HT-29 (cell line): ENCODE measurements around the gene P2RX4. TPM values are rescaled to one million over a fixed set of nuclear protein-coding genes. Genes with fewer than 3 reads are reported as not detected.
"Not testable (repeated sequence)": the region's sequence is repeated elsewhere in the genome, so short reads cannot be mapped to it uniquely, and the experiment has no call there.

Experiments used
- DNase-seq: peaks from one replicate; pipeline ENCODE4 v3.0.0-alpha.2; 2015; ENCODE audit warnings: low spot score
- total RNA-seq: library from RNA; depleted of rRNA; stranded (reverse); fragments of >200 nt; shearing (Covaris generic); gene quantifications from 2 replicates; pipeline ENCODE4 v1.2.3, GENCODE V29; 2014

P2RX4 gene
- total RNA-seq, 1 experiment from 2014 or later, result 11.2 TPM

DNA sequence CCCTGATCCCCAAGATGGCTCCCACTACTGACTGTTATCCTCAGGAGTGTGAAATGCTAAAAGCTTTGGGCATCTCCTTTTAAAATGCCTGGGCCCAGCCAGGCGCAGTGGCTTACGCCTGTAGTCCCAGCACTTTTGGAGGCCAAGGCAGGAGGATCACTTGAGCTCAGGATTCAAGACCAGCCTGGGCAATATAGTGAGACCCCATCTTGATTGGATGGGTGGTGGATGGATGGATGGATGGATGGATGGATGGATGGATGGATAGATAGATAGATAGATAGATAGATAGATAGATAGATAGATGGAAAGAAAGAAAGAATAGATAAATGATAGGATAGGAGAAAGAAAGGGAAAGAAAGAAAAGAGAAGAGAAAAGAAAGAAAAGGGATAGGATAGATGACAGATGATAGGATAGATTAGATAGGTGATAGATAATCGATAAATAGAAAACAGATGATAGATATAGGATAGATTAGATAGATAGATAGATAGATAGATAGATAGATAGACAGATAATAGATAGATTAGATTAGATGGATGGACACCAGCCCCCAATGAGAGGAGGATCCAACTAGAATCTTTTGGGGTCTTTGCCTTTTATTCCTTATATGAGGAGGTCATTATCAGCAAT lies 9.5 kb downstream of the P2RX4 start:
- no peak for DNase-seq

DNA sequence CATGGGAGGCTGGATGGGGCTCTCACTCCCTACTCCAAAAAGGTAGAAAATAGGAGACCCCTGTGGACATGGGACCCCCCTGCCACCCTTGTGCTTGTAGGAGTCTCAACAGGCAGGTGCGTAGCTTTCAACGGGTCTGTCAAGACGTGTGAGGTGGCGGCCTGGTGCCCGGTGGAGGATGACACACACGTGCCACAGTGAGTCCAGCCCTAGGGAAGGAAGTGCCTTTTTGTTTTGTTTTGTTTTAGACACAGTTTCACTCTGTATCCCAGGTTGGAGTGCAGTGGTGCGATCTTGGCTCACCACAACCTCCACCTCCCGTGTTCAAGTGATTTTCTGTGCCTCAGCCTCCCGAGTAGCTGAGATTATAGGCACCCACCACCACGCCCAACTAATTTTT lies 12.9 kb downstream of the P2RX4 start:
- no peak for DNase-seq

DNA sequence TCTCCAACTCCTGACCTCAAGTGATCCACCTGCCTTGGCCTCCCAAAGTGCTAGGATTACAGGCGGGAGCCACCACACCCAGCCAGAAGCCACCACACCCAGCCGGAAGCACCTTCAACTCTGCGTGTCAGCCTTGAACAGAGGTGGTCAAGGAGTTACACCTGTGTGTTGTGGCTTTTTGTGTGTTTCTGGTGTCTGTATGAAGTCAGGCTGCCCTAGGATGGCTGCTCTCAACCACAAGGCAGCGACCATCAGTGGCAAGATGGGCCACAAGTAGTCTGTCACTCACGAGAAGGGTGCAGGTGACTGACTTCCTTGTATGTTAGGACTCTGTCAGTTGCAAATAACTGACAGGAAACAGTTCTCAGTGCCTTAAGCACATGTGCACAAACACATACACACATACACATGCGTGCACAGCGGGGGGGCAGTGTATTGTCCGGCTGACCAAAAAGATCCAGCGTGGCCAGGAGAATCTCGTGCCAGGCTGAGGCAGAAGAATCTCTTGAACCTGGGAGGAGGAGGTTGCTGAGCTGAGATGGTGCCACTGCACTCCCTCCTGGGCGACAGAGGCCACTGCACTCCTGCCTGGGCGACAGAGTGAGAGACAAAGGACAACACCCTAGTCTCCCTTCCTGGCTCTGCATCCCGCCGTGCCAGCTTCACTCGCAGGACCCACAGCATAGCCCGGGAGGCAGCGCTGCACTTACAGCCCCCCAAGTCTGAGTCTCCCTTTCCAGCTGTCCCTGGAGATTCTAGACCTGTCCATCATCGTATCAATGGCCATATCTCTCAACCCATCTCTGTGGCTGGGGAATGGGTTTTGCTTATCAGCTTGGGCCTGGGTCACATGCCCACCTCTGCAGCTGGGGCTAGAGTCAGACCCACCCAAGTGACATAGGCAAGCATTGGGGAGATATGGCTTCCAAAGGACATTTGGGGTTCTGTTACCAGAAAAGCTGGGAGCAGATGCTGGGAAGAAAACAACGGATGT lies 13.7 kb downstream of the P2RX4 start:
- peak; percentile 54 for DNase-seq

- DNase-seq, result no peak
These were observed 14.7 kb downstream of the P2RX4 start for GRCh38 chr12:121224591-121224990.

DNA sequence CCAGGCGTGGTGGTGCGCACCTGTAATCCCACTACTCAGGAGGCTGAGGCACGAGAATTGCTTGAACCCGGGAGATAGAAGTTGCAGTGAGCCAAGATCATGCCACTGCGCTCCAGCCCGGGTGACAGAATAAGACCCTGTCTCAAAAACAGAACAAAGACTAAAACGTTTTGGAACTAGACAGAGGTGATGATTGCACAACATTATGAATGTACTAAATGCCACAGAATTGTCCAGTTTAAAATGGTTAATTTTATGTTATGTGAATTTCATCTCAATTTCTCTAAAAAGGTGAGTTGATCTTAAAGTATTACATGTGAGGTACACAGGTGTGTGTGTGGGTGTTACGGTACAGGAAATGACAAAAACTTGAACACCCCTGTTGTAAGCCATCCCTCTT lies 16.5 kb downstream of the P2RX4 start:
- no peak for DNase-seq

GRCh38 chr12:121226871-121227270 lies 16.9 kb downstream of the P2RX4 start:
- DNase-seq, result not testable (repeated sequence)

DNA sequence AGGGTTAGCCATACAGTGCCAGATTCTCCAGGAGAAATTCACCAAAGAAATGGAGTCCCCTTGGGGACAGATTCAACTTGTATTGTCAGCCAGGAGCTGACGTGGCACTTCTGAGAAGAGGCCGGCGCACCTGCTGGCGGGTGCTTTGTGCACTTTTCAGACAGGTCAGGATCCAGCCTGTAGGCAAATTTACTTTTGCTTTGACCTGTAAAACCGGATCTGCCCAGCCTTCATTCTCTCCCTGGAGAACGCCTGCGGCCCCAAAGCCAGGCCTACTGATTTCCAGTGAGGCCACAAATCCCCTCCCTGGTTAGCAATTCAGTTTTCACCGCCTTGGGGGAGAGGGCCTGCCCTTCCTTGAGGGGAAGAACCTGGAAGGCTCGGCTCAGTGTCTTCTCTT lies 17.4 kb downstream of the P2RX4 start:
- peak; percentile 86 for DNase-seq

DNA sequence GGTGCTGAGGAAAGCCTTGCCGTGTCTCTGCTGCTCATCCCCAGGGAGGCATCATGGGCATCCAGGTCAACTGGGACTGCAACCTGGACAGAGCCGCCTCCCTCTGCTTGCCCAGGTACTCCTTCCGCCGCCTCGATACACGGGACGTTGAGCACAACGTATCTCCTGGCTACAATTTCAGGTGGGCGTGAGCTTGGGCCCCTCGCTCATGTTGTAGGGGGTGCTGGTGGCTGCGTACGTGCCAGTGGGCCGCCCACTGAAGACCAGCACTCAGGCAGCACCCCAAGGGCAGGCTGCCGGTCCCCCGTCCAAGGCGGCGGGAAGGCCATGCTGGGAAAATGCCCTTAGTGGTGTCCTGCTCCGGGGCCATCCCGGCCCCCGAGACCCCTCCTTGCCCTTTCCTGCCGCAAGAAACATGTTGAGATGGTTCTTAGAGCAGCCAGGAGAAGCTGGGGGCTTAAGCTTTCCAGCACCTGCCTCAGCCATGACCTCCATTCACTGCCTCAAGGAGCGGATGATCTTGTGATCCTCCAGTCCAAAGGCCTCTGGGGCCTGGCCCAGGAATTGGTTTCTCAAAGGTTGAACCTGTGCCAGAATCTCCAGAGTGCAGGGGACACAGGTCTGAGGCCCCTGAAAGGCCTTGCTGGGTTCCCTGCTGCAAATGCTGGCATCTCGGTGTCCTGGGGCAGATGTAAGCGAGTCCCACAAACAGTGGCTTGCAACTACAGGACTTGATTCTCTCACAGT lies 19.2 kb downstream of the P2RX4 start:
- DNase-seq, result no peak

GRCh38 chr12:121229826-121230537 lies 20.1 kb downstream of the P2RX4 start:
- DNase-seq, result peak; percentile 85

DNA sequence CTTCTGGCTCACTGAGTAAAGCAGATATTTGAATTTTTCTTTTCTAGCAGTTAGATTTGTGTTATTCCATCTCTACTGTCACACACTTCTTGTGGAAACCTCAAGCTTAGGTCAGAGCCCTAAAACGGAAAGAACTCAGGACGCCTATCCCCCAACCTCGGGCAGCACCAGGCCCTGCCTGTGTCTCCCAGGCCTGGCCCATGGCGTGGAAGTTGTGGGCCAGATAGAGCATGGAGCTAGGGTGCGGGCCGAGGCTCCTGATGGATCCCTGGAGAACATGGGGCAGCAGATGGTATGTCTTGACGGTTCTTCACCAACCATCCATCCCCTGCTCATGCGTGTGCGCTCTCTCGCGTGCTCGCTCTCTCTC lies 20.6 kb downstream of the P2RX4 start:
- DNase-seq, result no peak

GRCh38 chr12:121232163-121232562 lies 22.2 kb downstream of the P2RX4 start:
- no peak for DNase-seq

- DNase-seq, result no peak
These were observed 23.2 kb downstream of the P2RX4 start for GRCh38 chr12:121232977-121233627.

- no peak for DNase-seq
These were observed 23.7 kb downstream of the P2RX4 start for GRCh38 chr12:121233628-121234020.

DNA sequence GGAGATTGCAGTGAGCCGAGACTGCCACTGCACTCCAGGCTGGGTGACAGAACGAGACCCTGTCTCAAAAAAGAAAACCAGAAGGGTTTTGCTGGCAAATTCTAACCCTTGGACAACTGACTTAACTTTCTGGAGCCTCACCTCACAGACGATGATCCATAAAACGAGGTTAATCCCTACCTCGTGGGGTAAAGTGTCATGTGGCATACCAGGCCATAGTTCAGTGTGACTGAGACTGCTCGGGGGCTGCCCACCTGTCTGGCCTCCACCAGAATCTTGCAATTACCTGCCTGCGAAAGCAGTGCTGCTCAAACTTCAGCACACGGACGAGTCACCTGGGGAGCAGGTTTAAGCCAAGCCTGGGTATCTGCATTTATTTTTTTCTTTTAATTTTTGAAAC lies 26.8 kb downstream of the P2RX4 start:
- DNase-seq, result no peak

- no peak for DNase-seq
These were observed 27.5 kb downstream of the P2RX4 start for GRCh38 chr12:121237415-121237814.

DNA sequence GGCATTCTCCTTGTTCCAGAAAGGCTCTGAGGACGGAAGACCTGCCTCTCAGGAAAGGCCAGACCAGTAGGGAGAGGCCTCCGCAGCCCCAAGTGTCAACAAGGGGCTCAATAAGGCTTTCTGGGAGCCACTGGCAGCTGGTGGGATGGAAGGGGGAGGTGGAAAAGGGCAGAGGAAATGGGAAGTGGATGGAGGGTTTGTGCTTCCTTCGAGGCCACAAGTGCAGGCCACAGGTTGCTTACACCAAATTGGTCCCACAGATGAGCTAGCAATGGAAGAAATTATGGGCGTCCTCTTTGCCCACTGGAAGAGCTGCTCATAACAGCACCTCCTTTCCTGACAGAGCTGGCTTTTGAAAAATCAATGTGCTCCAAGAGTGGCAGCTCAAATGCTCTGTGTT lies 28.2 kb downstream of the P2RX4 start:
- DNase-seq, result no peak

DNA sequence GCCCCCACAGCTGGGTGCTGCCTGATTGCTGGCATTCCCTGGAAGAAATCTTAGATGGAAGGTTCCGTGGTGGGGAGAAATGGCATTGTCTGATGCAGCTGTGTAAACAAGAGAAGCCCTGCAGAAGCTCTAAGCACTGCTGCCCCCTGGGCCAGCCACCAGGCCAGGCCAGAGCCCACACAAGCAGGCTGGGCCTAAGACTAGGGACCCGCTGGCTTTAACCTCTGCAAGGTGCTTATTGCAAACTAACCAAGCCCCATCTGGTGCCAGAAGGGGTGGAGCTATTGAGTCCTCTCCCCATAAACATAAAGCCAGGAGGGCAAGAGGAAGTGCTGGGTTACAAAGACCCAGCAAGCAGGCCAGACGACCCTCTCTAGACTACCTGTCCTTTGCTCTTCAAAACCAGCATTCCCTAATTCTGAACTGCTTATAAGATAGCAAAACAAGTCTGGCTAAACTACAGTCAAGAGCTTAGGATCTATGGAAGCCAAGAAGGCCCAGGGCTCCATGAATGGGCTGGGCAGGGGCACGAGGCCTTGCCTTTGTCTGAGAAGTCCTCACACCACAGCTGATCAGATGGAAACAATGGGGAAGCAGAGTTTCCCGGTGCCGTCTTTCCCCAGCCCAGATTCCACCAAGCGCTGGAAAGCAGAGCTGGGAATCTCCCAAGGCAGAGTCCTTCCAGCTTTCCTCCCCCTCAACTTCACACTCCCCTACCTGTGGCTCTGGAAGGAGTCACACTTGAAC lies 28.8 kb downstream of the P2RX4 start:
- no peak for DNase-seq

GRCh38 chr12:121239351-121240061 lies 29.6 kb downstream of the P2RX4 start:
- no peak for DNase-seq

- DNase-seq, result no peak
These were observed 30.1 kb downstream of the P2RX4 start for GRCh38 chr12:121240062-121240420.
